Measurements from ENCODE around the gene TOMM6.

The TOMM6 gene

DNA sequence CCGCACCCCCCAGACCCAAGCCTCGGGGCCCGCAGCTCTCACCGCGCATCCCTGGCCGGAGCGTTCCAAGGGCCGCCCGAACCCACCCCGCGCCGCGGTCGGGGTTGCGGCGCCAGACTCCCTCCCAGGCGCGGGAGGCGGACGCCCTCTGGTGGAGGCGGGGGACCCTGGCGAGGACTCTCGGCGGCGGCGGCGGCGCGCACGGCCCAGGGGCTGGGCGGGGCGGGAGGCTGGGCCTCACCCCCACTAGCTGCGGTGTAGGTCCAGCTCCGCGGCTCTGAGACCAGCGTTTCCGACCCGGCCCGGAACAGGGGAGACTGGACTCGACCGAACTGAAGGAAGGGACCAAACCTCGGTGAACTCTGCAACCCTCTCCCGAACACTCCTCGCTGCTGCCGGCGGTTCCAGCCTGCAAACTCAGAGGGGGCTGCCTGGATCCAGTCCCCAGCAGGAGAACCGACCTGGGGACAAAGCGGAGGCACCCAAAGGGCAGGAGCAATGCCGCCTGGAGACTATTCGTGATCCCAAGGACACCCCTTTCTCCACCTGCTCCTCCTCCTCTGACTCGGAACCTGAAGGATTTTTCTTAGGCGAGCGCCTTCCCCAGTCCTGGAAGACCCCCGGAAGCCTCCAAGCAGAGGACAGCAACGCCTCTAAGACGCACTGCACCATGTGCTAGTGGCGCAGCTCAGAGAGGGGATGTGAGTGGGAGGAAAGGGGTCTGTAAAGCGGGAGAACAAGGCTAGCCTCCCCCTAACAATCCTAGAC lies 859 bp upstream of the TOMM6 start:
- peak overlapping the region; percentile 35 for H4K91ac ChIP-seq (ENCODE audit: low read depth, low read length, poor library complexity)
- peak overlapping the region; percentile 93 for H3K9ac ChIP-seq (ENCODE audit: low read depth, low read length, poor library complexity)
- WGBS, 2 donors (ENCODE audit: extremely low coverage in 2 of 2, insufficient read length in 2 of 2, insufficient replicate concordance in 1 of 2) = no CpG with 5 or more reads among the region's 58 CpGs
- peak overlapping the region; percentile 77 to 98 for H3K4me3 ChIP-seq (ENCODE audit: low read length in 2 of 2)
- H3K9me3 ChIP-seq (replicated peaks in 1 of 2; ENCODE audit: control insufficient read depth in 2 of 2, insufficient read depth in 1 of 2, low read depth in 1 of 2, low read length in 2 of 2) = no peaks in the 10 kb centered on the region
- peaks cover 2 to 5% of the 10 kb centered on the region in 2 donors for H3K4me1 ChIP-seq (ENCODE audit: control insufficient read depth in 2 of 2, insufficient read depth in 1 of 2, low read depth in 1 of 2, low read length in 2 of 2)
- H3K27me3 ChIP-seq (ENCODE audit: control insufficient read depth in 3 of 3, insufficient read depth in 3 of 3, low read depth in 1 of 3, low read length in 3 of 3) = no peaks in the 10 kb centered on the region
- peak; percentile 87 for DNase-seq (ENCODE audit: low spot score)
- no peak overlapping the region for H2BK120ac ChIP-seq (ENCODE audit: low read depth, low read length)
- peak overlapping the region; percentile 56 for H2BK5ac ChIP-seq (ENCODE audit: low read length)
- H2AFZ ChIP-seq (ENCODE audit: low read length) = peak overlapping the region; percentile 93
- H3K23ac ChIP-seq (ENCODE audit: low read depth, low read length, poor library complexity) = peak overlapping the region; percentile 66
- peak overlapping the region; percentile 94 for H2BK15ac ChIP-seq (ENCODE audit: low read length)
- peak overlapping the region; percentile 97 for H2AK5ac ChIP-seq (ENCODE audit: low read depth, low read length)
- peak overlapping the region; percentile 96 for H3K18ac ChIP-seq (ENCODE audit: low read length)
- peaks cover 14 to 29% of the 10 kb centered on the region in 2 donors for H3K36me3 ChIP-seq (replicated peaks in 1 of 2; ENCODE audit: control insufficient read depth in 2 of 2, insufficient read depth in 2 of 2, low read length in 2 of 2)
- no peak overlapping the region for H3K4ac ChIP-seq (ENCODE audit: low read length)
- H2BK12ac ChIP-seq (ENCODE audit: low read length) = no peak overlapping the region
- H3K4me2 ChIP-seq (ENCODE audit: insufficient read depth, low read length, poor library complexity, severe bottlenecking) = peak overlapping the region; percentile 90
- H3K79me1 ChIP-seq (ENCODE audit: low read depth, low read length) = no peaks in the 10 kb centered on the region
- H3K14ac ChIP-seq (ENCODE audit: low read length) = peak overlapping the region; percentile 86
- H4K8ac ChIP-seq (ENCODE audit: low read depth, low read length) = no peak overlapping the region
- H3K27ac ChIP-seq (replicated peaks; ENCODE audit: low read length) = peak overlapping the region; percentile 66

DNA sequence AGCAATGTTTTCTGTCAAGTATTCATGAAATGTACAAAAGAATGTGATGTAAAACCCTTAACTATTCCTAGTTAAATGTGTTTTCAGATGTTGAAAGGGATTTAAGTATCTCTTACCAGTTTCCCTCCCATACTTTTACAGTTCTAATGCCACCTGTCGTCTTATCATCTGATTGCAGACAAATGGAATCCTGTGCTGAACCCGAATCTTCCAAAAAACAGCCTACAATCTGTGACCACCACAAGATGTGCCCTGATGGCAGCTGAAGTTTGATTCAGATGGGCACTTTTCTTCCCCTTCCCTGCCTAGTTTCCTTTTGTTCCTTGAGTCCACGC lies 1.9 kb downstream of the TOMM6 start:
- Histone ChIP-seq H3K27ac (replicated peaks; ENCODE audit: low read length) (no peak overlapping the region), H3K4me1 (ENCODE audit: control insufficient read depth in 2 of 2, insufficient read depth in 1 of 2, low read depth in 1 of 2, low read length in 2 of 2) (peaks cover 2 to 5% of the 10 kb centered on the region in 2 donors), H3K14ac (ENCODE audit: low read length) (no peak overlapping the region), H2BK120ac (ENCODE audit: low read depth, low read length) (no peak overlapping the region), H3K18ac (ENCODE audit: low read length) (no peak overlapping the region), H3K36me3 (replicated peaks in 1 of 2; ENCODE audit: control insufficient read depth in 2 of 2, insufficient read depth in 2 of 2, low read length in 2 of 2) (peaks cover 14 to 53% of the 10 kb centered on the region in 2 donors), H3K4me2 (ENCODE audit: insufficient read depth, low read length, poor library complexity, severe bottlenecking) (no peak overlapping the region), H2AFZ (ENCODE audit: low read length) (no peak overlapping the region), H4K8ac (ENCODE audit: low read depth, low read length) (no peak overlapping the region), H3K4ac (ENCODE audit: low read length) (no peak overlapping the region), H3K27me3 (ENCODE audit: control insufficient read depth in 3 of 3, insufficient read depth in 3 of 3, low read depth in 1 of 3, low read length in 3 of 3) (no peaks in the 10 kb centered on the region), H4K91ac (ENCODE audit: low read depth, low read length, poor library complexity) (no peak overlapping the region), H3K79me1 (ENCODE audit: low read depth, low read length) (no peaks in the 10 kb centered on the region), H3K9ac (ENCODE audit: low read depth, low read length, poor library complexity) (no peak overlapping the region), H3K4me3 (ENCODE audit: low read length in 2 of 2) (no peak overlapping the region), H2BK15ac (ENCODE audit: low read length) (no peak overlapping the region), H2AK5ac (ENCODE audit: low read depth, low read length) (no peak overlapping the region), H2BK5ac (ENCODE audit: low read length) (no peak overlapping the region), H3K9me3 (replicated peaks in 1 of 2; ENCODE audit: control insufficient read depth in 2 of 2, insufficient read depth in 1 of 2, low read depth in 1 of 2, low read length in 2 of 2) (no peaks in the 10 kb centered on the region), H2BK12ac (ENCODE audit: low read length) (no peak overlapping the region), H3K23ac (ENCODE audit: low read depth, low read length, poor library complexity) (no peak overlapping the region)
- DNase-seq (ENCODE audit: low spot score) = no peak
- no CpG with 5 or more reads among the region's 3 CpGs for WGBS, 2 donors (ENCODE audit: extremely low coverage in 2 of 2, insufficient read length in 2 of 2, insufficient replicate concordance in 1 of 2)

DNA sequence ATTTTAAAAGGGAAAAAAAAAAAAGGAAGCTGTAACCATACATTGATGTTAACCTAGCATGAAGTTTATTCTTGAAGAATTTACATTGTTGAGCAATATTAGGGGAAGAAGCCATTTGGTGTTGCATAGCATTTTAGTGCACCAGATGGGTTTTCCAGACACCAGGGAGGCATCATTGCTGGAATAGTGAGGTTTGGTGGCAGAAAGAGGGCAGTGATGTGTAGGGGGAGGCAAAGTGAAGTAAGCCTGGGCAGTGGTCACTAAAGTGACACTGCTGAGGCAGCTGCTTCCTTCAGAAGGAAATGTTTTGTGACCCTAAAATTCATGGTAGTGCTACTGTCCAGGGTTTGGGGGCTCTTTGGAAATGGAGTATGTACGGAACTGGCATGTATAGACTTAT lies 2.6 kb downstream of the TOMM6 start:
- Histone ChIP-seq H3K27me3 (ENCODE audit: control insufficient read depth in 3 of 3, insufficient read depth in 3 of 3, low read depth in 1 of 3, low read length in 3 of 3) (no peaks in the 10 kb centered on the region), H2BK12ac (ENCODE audit: low read length) (no peak overlapping the region), H2BK120ac (ENCODE audit: low read depth, low read length) (no peak overlapping the region), H3K18ac (ENCODE audit: low read length) (no peak overlapping the region), H3K4me3 (ENCODE audit: low read length in 2 of 2) (no peak overlapping the region), H2BK5ac (ENCODE audit: low read length) (no peak overlapping the region), H4K8ac (ENCODE audit: low read depth, low read length) (no peak overlapping the region), H3K23ac (ENCODE audit: low read depth, low read length, poor library complexity) (no peak overlapping the region), H3K9ac (ENCODE audit: low read depth, low read length, poor library complexity) (no peak overlapping the region), H3K36me3 (replicated peaks in 1 of 2; ENCODE audit: control insufficient read depth in 2 of 2, insufficient read depth in 2 of 2, low read length in 2 of 2) (peaks cover 17 to 59% of the 10 kb centered on the region in 2 donors), H4K91ac (ENCODE audit: low read depth, low read length, poor library complexity) (no peak overlapping the region), H2AFZ (ENCODE audit: low read length) (no peak overlapping the region), H2BK15ac (ENCODE audit: low read length) (no peak overlapping the region), H3K9me3 (replicated peaks in 1 of 2; ENCODE audit: control insufficient read depth in 2 of 2, insufficient read depth in 1 of 2, low read depth in 1 of 2, low read length in 2 of 2) (no peaks in the 10 kb centered on the region), H3K14ac (ENCODE audit: low read length) (no peak overlapping the region), H3K79me1 (ENCODE audit: low read depth, low read length) (no peaks in the 10 kb centered on the region), H3K4ac (ENCODE audit: low read length) (no peak overlapping the region), H3K27ac (replicated peaks; ENCODE audit: low read length) (no peak overlapping the region), H2AK5ac (ENCODE audit: low read depth, low read length) (no peak overlapping the region), H3K4me1 (ENCODE audit: control insufficient read depth in 2 of 2, insufficient read depth in 1 of 2, low read depth in 1 of 2, low read length in 2 of 2) (peaks cover 2 to 5% of the 10 kb centered on the region in 2 donors), H3K4me2 (ENCODE audit: insufficient read depth, low read length, poor library complexity, severe bottlenecking) (no peak overlapping the region)
- DNase-seq (ENCODE audit: low spot score) = no peak
- no CpG with 5 or more reads among the region's 1 CpG for WGBS, 2 donors (ENCODE audit: extremely low coverage in 2 of 2, insufficient read length in 2 of 2, insufficient replicate concordance in 1 of 2)

DNA sequence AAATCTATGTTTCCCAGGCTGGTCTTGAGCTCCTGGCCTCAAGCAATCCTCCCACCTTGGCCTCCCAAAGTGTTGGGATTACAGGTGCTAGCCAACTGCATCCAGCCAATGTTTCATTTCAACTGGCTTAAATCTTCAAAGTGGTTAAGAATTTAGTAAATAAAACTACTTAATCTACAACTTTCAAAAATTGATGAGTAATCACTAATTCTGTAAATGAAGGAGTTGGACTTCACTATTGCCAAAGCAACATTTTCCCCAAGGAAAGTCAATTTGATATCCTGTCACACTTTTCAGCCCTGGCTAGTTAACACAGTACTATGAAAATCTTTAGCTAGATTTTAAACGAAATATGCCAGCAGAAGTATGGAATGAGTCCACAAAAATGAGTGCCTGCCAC lies 3.8 kb downstream of the TOMM6 start:
- Histone ChIP-seq H3K9me3 (replicated peaks in 1 of 2; ENCODE audit: control insufficient read depth in 2 of 2, insufficient read depth in 1 of 2, low read depth in 1 of 2, low read length in 2 of 2) (no peaks in the 10 kb centered on the region), H3K4me1 (ENCODE audit: control insufficient read depth in 2 of 2, insufficient read depth in 1 of 2, low read depth in 1 of 2, low read length in 2 of 2) (no peaks in the 10 kb centered on the region), H3K18ac (ENCODE audit: low read length) (no peak overlapping the region), H3K27ac (replicated peaks; ENCODE audit: low read length) (no peak overlapping the region), H4K8ac (ENCODE audit: low read depth, low read length) (no peak overlapping the region), H3K4me3 (ENCODE audit: low read length in 2 of 2) (no peak overlapping the region), H4K91ac (ENCODE audit: low read depth, low read length, poor library complexity) (no peak overlapping the region), H2BK15ac (ENCODE audit: low read length) (no peak overlapping the region), H2BK5ac (ENCODE audit: low read length) (no peak overlapping the region), H2BK120ac (ENCODE audit: low read depth, low read length) (no peak overlapping the region), H2BK12ac (ENCODE audit: low read length) (no peak overlapping the region), H2AFZ (ENCODE audit: low read length) (no peak overlapping the region), H3K36me3 (replicated peaks in 1 of 2; ENCODE audit: control insufficient read depth in 2 of 2, insufficient read depth in 2 of 2, low read length in 2 of 2) (peaks cover 22 to 72% of the 10 kb centered on the region in 2 donors), H3K79me1 (ENCODE audit: low read depth, low read length) (no peaks in the 10 kb centered on the region), H3K14ac (ENCODE audit: low read length) (no peak overlapping the region), H3K4me2 (ENCODE audit: insufficient read depth, low read length, poor library complexity, severe bottlenecking) (no peak overlapping the region), H3K27me3 (ENCODE audit: control insufficient read depth in 3 of 3, insufficient read depth in 3 of 3, low read depth in 1 of 3, low read length in 3 of 3) (no peaks in the 10 kb centered on the region), H3K23ac (ENCODE audit: low read depth, low read length, poor library complexity) (no peak overlapping the region), H3K9ac (ENCODE audit: low read depth, low read length, poor library complexity) (no peak overlapping the region), H2AK5ac (ENCODE audit: low read depth, low read length) (no peak overlapping the region), H3K4ac (ENCODE audit: low read length) (no peak overlapping the region)
- DNase-seq (ENCODE audit: low spot score) = no peak
- WGBS, 2 donors (ENCODE audit: extremely low coverage in 2 of 2, insufficient read length in 2 of 2, insufficient replicate concordance in 1 of 2) = no CpG with 5 or more reads among the region's 1 CpG

Data from neuronal stem cell (in vitro differentiated cells).